NCI-H1092 treated with DMSO at 0.1 percent for 48 hours (cell line): ENCODE measurements around the gene CEP295NL.
"Not testable (repeated sequence)": the region's sequence is repeated elsewhere in the genome, so short reads cannot be mapped to it uniquely, and the experiment has no call there.

Experiments
- DNase-seq: peaks from one replicate; lab custom pipeline; 2025; lab: John Stamatoyannopoulos, UW

The CEP295NL gene

DNA sequence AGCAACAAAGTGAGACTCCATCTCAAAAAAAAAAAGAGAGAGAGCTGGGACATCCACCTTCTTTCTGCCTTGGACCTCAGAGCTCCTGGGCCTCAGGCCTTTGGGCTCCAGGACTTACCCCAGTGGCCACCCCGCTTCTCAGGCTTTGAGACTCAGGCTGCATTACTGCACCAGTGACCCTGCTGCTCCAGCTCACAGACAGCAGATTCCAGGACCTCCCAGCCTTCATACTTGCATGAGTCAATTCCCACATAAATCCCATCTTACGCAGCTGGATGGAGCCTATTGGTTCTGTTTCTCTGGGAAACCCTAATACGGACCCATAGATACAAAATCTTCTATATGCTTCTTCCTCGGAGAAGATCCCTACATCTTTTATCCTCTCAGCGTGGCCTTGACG, 2.1 kb upstream of the CEP295NL start:
- no peak for DNase-seq

- no peak for DNase-seq
These were observed 1.4 kb upstream of the CEP295NL start for GRCh38 chr17:78904371-78904770.

DNA sequence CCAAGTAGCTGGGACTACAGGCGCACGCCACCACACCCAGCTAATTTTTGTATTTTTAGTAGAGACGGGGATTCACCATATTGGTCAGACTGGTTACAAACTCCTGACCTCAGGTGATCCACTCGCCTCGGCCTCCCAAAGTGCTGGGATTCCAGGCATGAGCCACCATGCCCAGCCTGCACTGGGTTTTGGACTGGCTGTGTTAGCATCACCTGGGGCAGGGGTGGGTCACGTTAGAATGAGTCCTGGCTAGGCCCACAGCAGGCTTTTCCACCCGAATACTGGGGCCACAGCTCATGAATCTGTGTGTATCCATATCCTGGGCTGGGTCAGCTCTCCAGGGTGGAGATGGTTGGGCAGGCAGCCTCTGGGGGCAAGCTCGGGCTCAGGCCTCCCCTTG, 770 bp downstream of the CEP295NL start:
- not testable (repeated sequence) for DNase-seq

DNA sequence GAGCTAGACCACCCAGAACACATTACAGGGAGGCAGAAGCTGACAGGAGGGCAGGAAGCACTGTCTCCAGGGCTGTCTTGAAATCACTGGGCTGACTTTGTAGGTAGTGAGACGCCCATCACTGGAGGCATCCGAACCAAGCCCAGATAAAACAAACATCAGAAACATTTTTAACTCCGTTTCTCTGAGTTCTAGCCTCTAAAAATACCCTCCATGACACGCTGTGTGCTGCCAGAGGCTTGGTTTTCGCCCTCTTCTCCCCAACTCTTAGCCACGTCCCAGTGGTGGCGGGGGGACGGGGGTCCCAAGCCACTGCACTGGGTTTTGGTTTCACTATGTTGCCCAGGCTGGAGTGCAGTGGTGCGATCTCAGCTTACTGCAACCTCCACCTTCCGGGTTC, 1.2 kb downstream of the CEP295NL start:
- DNase-seq, result no peak

DNA sequence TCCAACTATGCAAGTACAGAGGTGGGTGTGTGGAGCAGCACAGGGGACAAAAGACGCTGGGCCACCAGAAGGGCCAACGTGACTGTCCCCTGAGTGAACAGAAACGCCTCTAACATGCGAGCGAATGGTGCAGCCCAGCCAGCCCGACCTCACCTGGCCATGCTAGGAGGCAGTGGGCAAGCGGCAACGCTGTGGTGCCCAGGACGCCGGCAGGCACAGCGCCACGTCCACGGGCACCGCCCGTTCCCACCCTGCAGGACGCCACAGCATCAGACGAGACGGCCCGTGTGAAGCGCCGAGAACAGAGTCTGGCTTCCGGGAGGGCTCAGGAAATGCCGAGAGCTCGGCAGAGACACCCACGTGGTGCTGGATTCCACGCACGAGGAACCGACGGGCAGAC, 2.2 kb downstream of the CEP295NL start:
- DNase-seq, result no peak

GRCh38 chr17:78899361-78900260, 3.4 kb downstream of the CEP295NL start:
- no peak for DNase-seq

- no peak for DNase-seq
These were observed 4.1 kb downstream of the CEP295NL start for GRCh38 chr17:78898947-78899346.

GRCh38 chr17:78898075-78898836, 4.7 kb downstream of the CEP295NL start:
- DNase-seq, result no peak

DNA sequence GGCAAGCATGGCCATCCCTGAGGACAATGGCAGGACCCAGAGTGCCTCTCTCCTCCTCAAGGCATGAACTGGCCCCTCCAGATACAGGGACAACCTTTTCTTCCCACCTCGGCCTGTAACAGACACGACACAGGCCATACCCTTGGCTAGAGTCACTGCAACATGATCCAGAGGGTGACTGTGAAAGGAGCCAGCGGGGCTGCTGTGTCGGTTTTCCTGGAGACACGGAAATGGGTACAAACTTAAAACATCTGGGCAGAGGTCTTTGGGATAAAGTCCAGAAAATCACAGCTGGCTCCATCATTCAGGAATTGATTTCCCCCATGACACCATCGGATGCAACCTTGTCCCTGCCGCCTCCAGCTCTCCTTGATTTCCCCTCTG, 5.3 kb downstream of the CEP295NL start:
- no peak for DNase-seq

DNA sequence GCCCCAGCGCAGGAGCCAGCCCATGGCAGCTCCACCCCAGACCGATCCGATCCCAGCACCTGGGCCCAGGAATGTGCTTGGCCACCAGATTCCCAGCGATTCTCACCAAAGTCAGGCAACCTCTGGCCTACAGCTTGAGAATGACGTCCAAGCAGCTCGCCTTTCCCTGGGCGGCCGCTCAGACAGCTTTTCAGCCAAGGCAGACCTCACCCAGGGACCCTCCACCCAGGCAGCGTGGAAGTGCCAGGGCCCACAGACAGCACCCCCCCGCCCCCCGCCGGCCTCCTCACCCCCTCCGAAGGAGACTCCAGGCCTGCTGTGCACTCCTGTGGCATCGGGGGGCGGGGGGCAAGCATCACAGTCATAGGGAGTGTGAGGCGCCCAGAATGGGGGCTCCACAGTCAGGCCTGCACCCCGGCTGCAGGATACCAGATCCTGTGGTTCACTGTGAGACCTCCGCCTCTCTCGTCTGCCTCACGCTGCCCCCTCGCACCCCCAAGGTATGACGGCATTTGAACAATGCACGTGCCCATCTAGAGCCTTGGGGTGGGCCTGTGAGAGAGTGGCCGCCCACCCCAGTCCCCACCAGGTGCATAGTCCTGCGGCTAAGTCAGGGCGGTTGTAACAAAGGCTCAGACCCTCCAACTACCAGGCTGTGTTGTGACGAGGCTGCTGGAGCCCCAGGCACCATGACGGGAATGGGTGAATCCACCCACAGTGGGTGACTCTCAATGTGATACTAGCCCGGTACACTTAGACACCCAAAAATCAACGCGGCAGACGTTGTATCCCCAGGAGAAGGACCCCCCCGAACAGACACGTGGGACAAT, 6.0 kb downstream of the CEP295NL start:
- no peak for DNase-seq

DNA sequence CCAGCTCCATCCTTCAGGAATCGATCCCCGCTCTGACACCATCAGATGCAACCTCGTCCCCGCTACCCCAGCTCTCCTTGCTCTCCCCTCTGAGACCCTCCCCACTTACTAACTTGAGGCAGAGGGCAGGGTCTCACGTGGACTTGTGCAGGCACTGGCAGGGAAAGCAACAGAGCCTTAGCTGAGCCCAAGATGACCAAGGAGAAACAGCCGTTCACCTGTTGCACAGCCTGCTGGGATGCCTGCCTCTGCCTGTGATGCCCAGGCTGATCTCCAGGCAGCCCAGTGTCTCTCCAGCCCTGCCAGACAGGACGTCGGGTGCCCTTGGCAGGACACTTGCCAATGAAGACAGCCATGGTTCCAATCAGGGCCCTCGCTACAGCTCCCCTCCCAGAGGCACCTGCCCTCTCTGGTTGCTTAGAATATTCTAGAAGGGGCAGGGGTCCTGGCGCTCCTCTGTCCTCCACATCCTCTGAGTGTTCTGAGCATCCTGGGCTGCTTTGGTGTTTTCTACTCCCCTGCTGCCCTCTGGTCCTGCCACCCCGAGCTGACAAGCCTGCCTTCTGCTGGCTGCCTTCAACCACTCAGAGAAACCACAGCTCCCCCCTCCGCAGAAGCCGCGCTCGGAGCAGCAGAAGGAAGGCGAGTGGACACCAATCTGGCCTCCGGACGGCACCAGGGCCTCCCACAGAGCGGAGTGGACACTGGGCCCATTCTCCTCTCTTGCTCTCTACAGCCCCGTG, 6.7 kb downstream of the CEP295NL start:
- DNase-seq, result no peak

DNA sequence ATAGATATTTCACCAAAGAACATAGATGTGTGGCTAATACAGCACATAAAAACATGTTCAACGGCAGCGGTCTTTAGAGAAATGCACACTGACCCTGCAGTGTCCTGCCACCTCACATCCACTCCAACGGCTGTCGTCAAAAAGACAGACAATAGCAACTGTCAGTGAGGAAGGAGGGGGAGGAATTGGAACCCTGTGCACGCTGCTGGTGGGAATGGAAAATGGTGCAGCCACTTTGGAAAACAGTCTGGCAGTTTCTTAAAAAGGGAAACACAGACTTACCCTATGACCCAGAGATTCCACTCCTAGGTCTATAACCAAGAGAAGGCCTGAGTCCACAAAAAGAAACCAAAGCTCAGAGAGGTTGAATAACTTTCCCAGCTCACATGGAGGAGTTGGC, 7.7 kb downstream of the CEP295NL start:
- DNase-seq, result no peak

- DNase-seq, result no peak
These were observed 9.3 kb downstream of the CEP295NL start for GRCh38 chr17:78893684-78894083.

GRCh38 chr17:78892936-78893379, 10.0 kb downstream of the CEP295NL start:
- no peak for DNase-seq

GRCh38 chr17:78892520-78892919, 10.5 kb downstream of the CEP295NL start:
- no peak for DNase-seq

- no peak for DNase-seq
These were observed 10.9 kb downstream of the CEP295NL start for GRCh38 chr17:78892062-78892456.

DNA sequence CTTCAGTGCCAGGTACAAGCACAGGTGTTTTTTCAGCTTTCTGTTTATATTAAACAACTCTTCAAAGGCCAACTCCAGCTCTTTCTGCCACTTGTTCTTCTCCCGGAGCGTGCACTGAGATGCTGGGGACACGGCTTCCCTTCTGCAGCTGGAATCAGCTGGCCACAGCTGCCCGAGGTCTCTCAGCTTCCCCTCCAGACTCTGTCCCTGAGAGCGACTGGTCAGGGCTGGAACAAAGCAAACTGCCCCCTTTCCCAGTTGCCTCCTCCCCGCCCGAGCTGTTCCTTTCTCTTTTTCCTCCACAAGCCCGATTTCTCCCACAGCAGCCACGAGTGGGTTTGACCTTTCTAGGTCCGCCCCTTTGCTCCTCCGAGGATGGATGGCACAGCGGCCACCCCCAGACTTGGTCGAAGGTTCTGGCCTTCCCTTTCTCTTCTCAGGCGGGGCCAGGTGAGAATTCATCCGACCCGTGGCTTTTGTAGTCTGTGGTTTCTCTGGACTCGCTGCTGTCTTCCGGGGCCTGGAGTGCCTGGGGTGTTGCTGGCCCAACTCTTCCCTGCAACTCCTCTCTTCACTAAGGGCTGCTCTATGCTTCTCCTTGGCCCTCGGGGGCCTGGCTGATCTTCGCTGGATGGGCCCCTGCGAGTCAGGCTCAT, 11.5 kb downstream of the CEP295NL start:
- DNase-seq, result no peak

- no peak for DNase-seq
These were observed 12.5 kb downstream of the CEP295NL start for GRCh38 chr17:78890498-78890897.

DNA sequence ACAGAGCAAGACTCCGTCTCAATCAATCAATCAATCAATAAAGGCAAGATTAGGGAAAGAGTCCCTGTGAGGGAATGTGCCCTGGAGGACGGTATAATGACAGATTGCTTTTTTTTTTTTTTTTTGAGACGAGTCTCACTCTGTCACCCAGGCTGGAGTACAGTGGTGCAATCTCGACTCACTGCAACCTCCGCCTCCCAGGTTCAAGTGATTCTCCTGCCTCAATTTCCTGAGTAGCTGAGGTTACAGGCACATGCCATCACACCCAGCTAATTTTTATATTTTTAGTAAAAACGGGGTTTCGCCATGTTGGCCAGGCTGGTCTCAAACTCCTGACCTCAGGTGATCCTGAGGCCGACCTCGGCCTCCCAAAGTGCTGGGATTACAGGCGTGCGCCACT, 12.9 kb downstream of the CEP295NL start:
- not testable (repeated sequence) for DNase-seq

- no peak for DNase-seq
These were observed 13.5 kb downstream of the CEP295NL start for GRCh38 chr17:78889531-78889930.

GRCh38 chr17:78888941-78889518, 14.0 kb downstream of the CEP295NL start:
- no peak for DNase-seq
